ENCODE measurements around the gene KLF13.

The KLF13 gene

GRCh38 chr15:31372635-31373091, 46.0 kb downstream of the KLF13 start:
- no peak overlapping the region for H3K27ac Mint-ChIP-seq
- DNase-seq (ENCODE audit: low spot score in 2 of 2) (no peak), ATAC-seq (ENCODE audit: low read depth) (no peak)
- H3K9me3 Mint-ChIP-seq: no peaks in the 10 kb centered on the region
- peaks cover 10% of the 10 kb centered on the region for H3K36me3 Mint-ChIP-seq
- H3K4me3 Mint-ChIP-seq: no peak overlapping the region
- no peaks in the 10 kb centered on the region for H3K27me3 Mint-ChIP-seq
- H3K4me1 Mint-ChIP-seq: peaks cover 33% of the 10 kb centered on the region

DNA sequence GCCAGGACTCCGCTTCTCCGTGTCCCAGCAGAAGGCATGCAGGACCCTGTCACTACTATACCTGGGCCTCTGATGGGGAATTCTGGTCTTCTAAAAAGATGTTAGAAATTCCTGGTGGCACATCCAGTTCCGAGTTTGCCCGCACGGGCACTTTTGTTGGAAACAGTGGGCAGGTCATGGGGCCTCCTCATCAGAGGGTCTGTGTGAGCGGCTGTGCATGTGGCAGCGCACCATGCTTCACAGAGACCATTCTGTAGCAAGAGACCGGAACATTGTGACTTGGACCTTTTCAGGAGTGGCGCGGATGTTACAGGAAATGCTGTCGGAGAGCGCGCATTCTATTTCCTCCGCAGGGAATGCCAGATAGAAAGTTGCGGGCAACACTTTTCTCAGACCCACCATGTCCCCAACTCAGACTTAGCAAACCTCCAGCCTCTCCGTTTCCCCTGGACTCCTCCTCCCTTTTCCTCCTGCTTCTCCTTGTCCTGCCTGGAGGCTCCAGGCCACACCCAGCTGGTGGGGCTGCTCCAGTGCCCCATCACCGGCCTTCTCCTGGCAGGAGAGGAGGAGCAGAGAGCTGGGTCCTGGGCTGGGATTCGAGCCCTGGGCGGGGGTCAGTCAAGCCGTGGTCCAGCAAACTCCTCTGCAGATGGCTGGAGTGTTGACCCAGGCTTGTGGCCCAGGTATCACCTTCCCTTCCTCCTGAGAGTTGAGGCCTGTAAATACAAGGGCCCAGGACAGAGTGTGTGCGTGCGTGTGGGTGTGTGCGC, 46.6 kb downstream of the KLF13 start:
- no peaks in the 10 kb centered on the region for H3K9me3 Mint-ChIP-seq
- H3K36me3 Mint-ChIP-seq: peaks cover 11% of the 10 kb centered on the region
- H3K27ac Mint-ChIP-seq: peak overlapping the region; percentile 20
- no peak overlapping the region for H3K4me3 Mint-ChIP-seq
- DNase-seq (ENCODE audit: low spot score in 2 of 2): no peak
- peaks cover 30% of the 10 kb centered on the region for H3K4me1 Mint-ChIP-seq
- no peaks in the 10 kb centered on the region for H3K27me3 Mint-ChIP-seq
- no peak for ATAC-seq (ENCODE audit: low read depth)

- Mint-ChIP-seq H3K27ac (no peak overlapping the region), H3K27me3 (no peaks in the 10 kb centered on the region), H3K36me3 (peaks cover 13% of the 10 kb centered on the region), H3K4me1 (peaks cover 34% of the 10 kb centered on the region), H3K4me3 (no peak overlapping the region), H3K9me3 (no peaks in the 10 kb centered on the region)
- no peak for ATAC-seq (ENCODE audit: low read depth)
- no peak for DNase-seq (ENCODE audit: low spot score in 2 of 2)
Measured at GRCh38 chr15:31373970-31374369, 47.3 kb downstream of the KLF13 start.

DNA sequence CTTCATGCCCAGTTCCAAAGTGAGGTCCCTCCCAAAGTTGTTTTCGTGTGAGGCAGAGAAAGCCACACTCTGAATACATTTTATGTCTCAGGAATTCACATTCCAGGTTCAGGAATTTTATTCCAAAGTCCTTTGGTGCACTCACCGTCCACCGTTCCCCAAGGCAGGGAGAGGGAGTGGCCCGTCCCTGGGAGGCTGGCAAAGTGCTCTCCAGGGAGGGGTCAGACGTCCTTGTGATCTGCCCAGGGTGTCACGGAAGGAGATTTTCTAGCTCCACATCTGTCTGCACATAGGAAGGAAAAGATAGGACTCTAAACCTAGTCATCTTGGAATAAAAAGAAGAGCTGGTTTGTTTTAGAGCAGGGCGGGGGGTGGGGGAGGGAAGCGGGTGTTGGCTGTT, 47.9 kb downstream of the KLF13 start:
- H3K4me3 Mint-ChIP-seq: no peak overlapping the region
- peaks cover 13% of the 10 kb centered on the region for H3K36me3 Mint-ChIP-seq
- no peak overlapping the region for H3K27ac Mint-ChIP-seq
- H3K27me3 Mint-ChIP-seq: no peaks in the 10 kb centered on the region
- DNase-seq (ENCODE audit: low spot score in 2 of 2) (no peak), ATAC-seq (ENCODE audit: low read depth) (no peak)
- peaks cover 31% of the 10 kb centered on the region for H3K4me1 Mint-ChIP-seq
- H3K9me3 Mint-ChIP-seq: no peaks in the 10 kb centered on the region

GRCh38 chr15:31374986-31375385, 48.4 kb downstream of the KLF13 start:
- H3K4me3 Mint-ChIP-seq: no peak overlapping the region
- no peaks in the 10 kb centered on the region for H3K27me3 Mint-ChIP-seq
- ATAC-seq (ENCODE audit: low read depth): no peak
- no peaks in the 10 kb centered on the region for H3K9me3 Mint-ChIP-seq
- H3K4me1 Mint-ChIP-seq: peaks cover 26% of the 10 kb centered on the region
- no peak for DNase-seq (ENCODE audit: low spot score in 2 of 2)
- no peak overlapping the region for H3K27ac Mint-ChIP-seq
- H3K36me3 Mint-ChIP-seq: peaks cover 10% of the 10 kb centered on the region

GRCh38 chr15:31375772-31376171, 49.1 kb downstream of the KLF13 start:
- Mint-ChIP-seq H3K4me3 (no peak overlapping the region), H3K27me3 (no peaks in the 10 kb centered on the region), H3K4me1 (peaks cover 22% of the 10 kb centered on the region), H3K9me3 (no peaks in the 10 kb centered on the region), H3K27ac (peak overlapping the region; percentile 63), H3K36me3 (peaks cover 12% of the 10 kb centered on the region)
- no peak for ATAC-seq (ENCODE audit: low read depth)
- DNase-seq (ENCODE audit: low spot score in 2 of 2): no peak

GRCh38 chr15:31376511-31376910, 49.9 kb downstream of the KLF13 start:
- DNase-seq (ENCODE audit: low spot score in 2 of 2): no peak
- Mint-ChIP-seq H3K9me3 (peaks cover 3% of the 10 kb centered on the region), H3K27me3 (no peaks in the 10 kb centered on the region), H3K4me3 (no peak overlapping the region), H3K27ac (peak overlapping the region; percentile 63), H3K36me3 (peaks cover 17% of the 10 kb centered on the region), H3K4me1 (peaks cover 18% of the 10 kb centered on the region)
- ATAC-seq (ENCODE audit: low read depth): no peak

DNA sequence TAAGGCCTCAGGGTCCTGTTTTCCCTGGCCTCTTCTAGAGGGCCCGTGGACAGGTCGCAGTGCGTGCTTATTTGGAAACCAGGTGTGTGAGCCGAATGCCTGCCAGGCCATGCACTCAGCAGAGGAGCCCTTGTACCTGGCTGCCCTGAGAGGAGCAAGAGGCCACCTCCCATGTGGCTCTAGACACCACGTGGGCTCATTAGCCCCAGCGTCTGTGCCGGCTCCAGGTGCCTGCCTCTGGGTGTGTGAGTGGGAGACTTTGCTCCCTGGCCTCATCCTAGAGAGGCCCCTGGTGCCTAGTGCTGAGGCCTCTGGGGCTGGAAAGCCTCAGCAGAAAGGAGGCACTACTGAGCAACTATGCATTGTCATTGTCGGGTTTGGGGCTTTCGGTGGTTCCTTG, 50.4 kb downstream of the KLF13 start:
- ATAC-seq (ENCODE audit: low read depth) (peak; percentile 19), DNase-seq (ENCODE audit: low spot score in 2 of 2) (no peak)
- no peak overlapping the region for H3K27ac Mint-ChIP-seq
- H3K27me3 Mint-ChIP-seq: no peaks in the 10 kb centered on the region
- H3K4me1 Mint-ChIP-seq: peaks cover 18% of the 10 kb centered on the region
- H3K9me3 Mint-ChIP-seq: peaks cover 3% of the 10 kb centered on the region
- H3K36me3 Mint-ChIP-seq: peaks cover 19% of the 10 kb centered on the region
- H3K4me3 Mint-ChIP-seq: no peak overlapping the region

GRCh38 chr15:31378363-31378903, 51.8 kb downstream of the KLF13 start:
- no peak overlapping the region for H3K4me3 Mint-ChIP-seq
- H3K4me1 Mint-ChIP-seq: peaks cover 20% of the 10 kb centered on the region

GRCh38 chr15:31379042-31379441, 52.4 kb downstream of the KLF13 start:
- Mint-ChIP-seq H3K36me3 (peaks cover 19% of the 10 kb centered on the region), H3K27ac (peak overlapping the region; percentile 72), H3K4me3 (no peak overlapping the region), H3K4me1 (peaks cover 20% of the 10 kb centered on the region), H3K27me3 (no peaks in the 10 kb centered on the region), H3K9me3 (peaks cover 3% of the 10 kb centered on the region)
- ATAC-seq (ENCODE audit: low read depth) (no peak), DNase-seq (ENCODE audit: low spot score in 2 of 2) (no peak)

More at GRCh38 chr15:31378363-31378903, 51.8 kb downstream of the KLF13 start:
- peaks cover 3% of the 10 kb centered on the region for H3K9me3 Mint-ChIP-seq
- H3K27me3 Mint-ChIP-seq: no peaks in the 10 kb centered on the region
- DNase-seq (ENCODE audit: low spot score in 2 of 2): no peak
- H3K27ac Mint-ChIP-seq: peak overlapping the region; percentile 72
- H3K36me3 Mint-ChIP-seq: peaks cover 20% of the 10 kb centered on the region
- ATAC-seq (ENCODE audit: low read depth): no peak

DNA sequence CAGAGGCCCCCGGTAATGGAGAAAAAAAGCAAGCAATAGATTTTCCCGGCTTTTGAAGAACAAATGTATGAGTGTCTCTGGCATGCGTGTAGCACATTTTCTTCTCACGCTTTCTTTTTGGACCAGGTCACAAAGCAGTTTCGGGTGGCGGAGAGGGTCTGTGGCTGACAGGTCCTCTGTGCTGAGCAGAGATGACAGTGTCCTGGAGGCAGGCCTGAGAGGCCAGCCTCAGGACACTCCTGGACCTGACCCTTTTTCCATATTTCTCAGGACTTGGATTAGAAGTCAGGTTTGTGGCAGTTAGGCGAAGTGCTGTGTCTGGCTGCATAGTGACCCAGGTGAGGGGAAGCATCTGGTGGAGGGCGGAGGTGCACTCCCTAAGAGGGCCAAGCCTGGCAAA, 52.9 kb downstream of the KLF13 start:
- Mint-ChIP-seq H3K4me3 (no peak overlapping the region), H3K27me3 (no peaks in the 10 kb centered on the region), H3K9me3 (peaks cover 3% of the 10 kb centered on the region), H3K36me3 (peaks cover 17% of the 10 kb centered on the region), H3K4me1 (peaks cover 19% of the 10 kb centered on the region), H3K27ac (no peak overlapping the region)
- no peak for ATAC-seq (ENCODE audit: low read depth)
- no peak for DNase-seq (ENCODE audit: low spot score in 2 of 2)

GRCh38 chr15:31381801-31382712, 55.4 kb downstream of the KLF13 start:
- H3K27me3 Mint-ChIP-seq: no peaks in the 10 kb centered on the region
- peaks cover 17% of the 10 kb centered on the region for H3K4me1 Mint-ChIP-seq
- H3K36me3 Mint-ChIP-seq: peaks cover 17% of the 10 kb centered on the region
- no peak for ATAC-seq (ENCODE audit: low read depth)
- H3K9me3 Mint-ChIP-seq: peaks cover 3% of the 10 kb centered on the region
- H3K27ac Mint-ChIP-seq: peak overlapping the region; percentile 46
- no peak overlapping the region for H3K4me3 Mint-ChIP-seq
- no peak for DNase-seq (ENCODE audit: low spot score in 2 of 2)

DNA sequence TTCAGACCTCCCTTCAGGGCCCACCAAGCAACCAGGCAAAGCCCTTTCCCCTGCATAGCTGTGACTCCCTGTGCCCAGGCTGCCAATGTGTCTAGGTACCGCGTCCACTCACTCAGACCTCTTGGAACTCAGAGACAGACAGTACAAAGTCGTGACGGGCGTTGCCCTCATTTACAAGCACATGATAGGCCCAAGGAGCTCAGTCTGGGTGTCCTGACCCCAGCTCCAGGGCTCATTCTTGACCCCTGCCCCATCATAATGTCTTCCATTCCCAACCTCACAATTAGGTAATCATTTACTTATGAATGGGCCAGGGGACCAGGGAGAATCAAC, 56.0 kb downstream of the KLF13 start:
- Mint-ChIP-seq H3K36me3 (peaks cover 17% of the 10 kb centered on the region), H3K27me3 (no peaks in the 10 kb centered on the region), H3K27ac (peak overlapping the region; percentile 32), H3K4me1 (peaks cover 15% of the 10 kb centered on the region), H3K9me3 (peaks cover 3% of the 10 kb centered on the region), H3K4me3 (no peak overlapping the region)
- DNase-seq (ENCODE audit: low spot score in 2 of 2): no peak
- ATAC-seq (ENCODE audit: low read depth): no peak

DNA sequence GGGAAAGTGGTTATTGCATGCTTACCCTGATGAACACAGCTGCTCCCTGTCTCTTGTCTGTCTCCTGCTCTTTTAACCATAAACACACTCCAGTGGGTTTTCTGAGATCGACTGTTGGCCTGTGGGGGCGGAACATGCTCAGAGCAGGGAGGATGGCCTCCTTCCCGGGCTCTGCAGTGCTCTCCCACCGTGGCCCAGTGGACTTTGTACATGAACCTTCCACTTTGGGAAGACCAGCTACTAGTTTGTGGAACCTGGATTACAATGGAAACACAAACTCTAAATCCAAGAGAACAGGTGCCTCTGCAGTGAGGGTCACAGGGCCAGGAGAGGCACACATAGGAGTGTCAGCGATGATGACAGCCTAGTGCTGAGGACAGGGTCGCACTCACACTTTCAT, 56.5 kb downstream of the KLF13 start:
- peaks cover 3% of the 10 kb centered on the region for H3K9me3 Mint-ChIP-seq
- H3K27me3 Mint-ChIP-seq: no peaks in the 10 kb centered on the region
- no peak for DNase-seq (ENCODE audit: low spot score in 2 of 2)
- H3K27ac Mint-ChIP-seq: peak overlapping the region; percentile 45
- ATAC-seq (ENCODE audit: low read depth): no peak
- H3K4me3 Mint-ChIP-seq: no peak overlapping the region
- H3K36me3 Mint-ChIP-seq: peaks cover 16% of the 10 kb centered on the region
- peaks cover 14% of the 10 kb centered on the region for H3K4me1 Mint-ChIP-seq
